K562 (cell line): Measurements from ENCODE around the gene ZNF862. TPM values are rescaled to one million over a fixed set of nuclear protein-coding genes. Genes with fewer than 3 reads are reported as not detected.
A peak's percentile ranks its signal among the peaks of the same experiment; 100 is the strongest.
"Not testable (repeated sequence)": the region's sequence is repeated elsewhere in the genome, so short reads cannot be mapped to it uniquely, and the experiment has no call there.

ENCODE experiments used
- ATAC-seq: fragments of 200-7000 bp; cut with Tn5 transposase; 3 replicates; pipeline ENCODE4 v1.9.1; 2020; ENCODE audit warnings: moderate library complexity
- BruUV-seq: library from RNA; stranded (reverse); fragments of 400-500 nt; replicated peaks from 2 replicates; lab custom pipeline; 2021; lab: Mats Ljungman, UMichigan
- CTCF ChIA-PET: fragments of 300-600 bp; formaldehyde crosslinking; extraction: SDS; loops from one replicate; lab custom pipeline; 2021; ENCODE audit warnings: low intra/inter-chr PET ratio; lab: Yijun Ruan, JAX
- POLR2A ChIA-PET: fragments of 300-600, 350-650 bp; sonication (Branson Sonifier 250); formaldehyde crosslinking; extraction: SDS; loops from one replicate; lab custom pipeline; 2021; ENCODE audit warnings: antibody characterized with exemption, inconsistent platforms; lab: Yijun Ruan, JAX
- DNase-seq, 4 experiments: peaks; one replicate each; pipeline versions ENCODE4 v3.0.0 to v3.0.0-alpha.2; 2011 to 2018; ENCODE audit warnings: low spot score in 3 of 4, mixed read lengths in 3 of 4; ENCODE audit errors: extremely low read depth in 1 of 4
- FAIRE-seq: peaks from 2 replicates; lab custom pipeline; 2011; peaks lifted over from hg19 to GRCh38; lab: Jason Lieb, UNC
- H2AFZ ChIP-seq: 2 replicates; pipeline ENCODE4 v1.6.0; 2011; ENCODE audit warnings: low read depth, low read length, control low read depth, inconsistent platforms
- H3K27ac ChIP-seq: fragments of 200-600 bp; 3 replicates; pipeline ENCODE4 v1.8.0; 2011; ENCODE audit warnings: low read depth, mild to moderate bottlenecking, control low read depth, inconsistent platforms, low read length, moderate library complexity, mixed read lengths; ENCODE audit errors: extremely low read depth
- H3K27me3 ChIP-seq, 2 experiments: fragments of 300-600 bp in 1 of 2; 2 replicates in 1 of 2; 3 replicates in 1 of 2; pipeline versions ENCODE4 v1.6.0 to v1.8.0; 2011; ENCODE audit warnings: inconsistent platforms in 2 of 2, low read length in 2 of 2, mild to moderate bottlenecking in 1 of 2, mixed read lengths in 1 of 2, moderate library complexity in 1 of 2; ENCODE audit not compliant: control insufficient read depth in 2 of 2, insufficient read depth in 2 of 2
- H3K36me3 ChIP-seq: fragments of 300-600 bp; 3 replicates; pipeline ENCODE4 v1.8.0; 2011; ENCODE audit warnings: mild to moderate bottlenecking, low read length, inconsistent platforms; ENCODE audit not compliant: control insufficient read depth, insufficient read depth
- H3K4me1 ChIP-seq, 2 experiments: fragments of 200-600 bp in 1 of 2; replicated peaks in 1 of 2; 2 replicates in 1 of 2; 3 replicates in 1 of 2; pipeline versions ENCODE4 v1.5.1 to v1.8.0; 2011; ENCODE audit warnings: inconsistent platforms in 2 of 2, low read length in 2 of 2, mild to moderate bottlenecking in 1 of 2, mixed read lengths in 1 of 2, moderate library complexity in 1 of 2; ENCODE audit not compliant: control insufficient read depth in 2 of 2, insufficient read depth in 2 of 2
- H3K4me2 ChIP-seq: 2 replicates; pipeline ENCODE4 v1.6.1; 2011; ENCODE audit warnings: low read length, control low read depth, inconsistent platforms, mixed read lengths; ENCODE audit not compliant: insufficient read depth
- H3K4me3 ChIP-seq: fragments of 200-600 bp; sonication (generic), shearing (Covaris generic); 2 replicates; pipeline ENCODE4 v1.5.1; 2016; ENCODE audit warnings: control low read depth, inconsistent platforms
- H3K79me2 ChIP-seq: fragments of 200-600 bp; 3 replicates; pipeline ENCODE4 v1.8.0; 2011; ENCODE audit warnings: low read length, inconsistent platforms; ENCODE audit not compliant: control insufficient read depth, insufficient read depth
- H3K9ac ChIP-seq, 2 experiments: 2 replicates each; pipeline versions ENCODE4 v1.6.0 to v1.6.1; 2011; ENCODE audit warnings: low read depth in 2 of 2, low read length in 2 of 2, control low read depth in 1 of 2, inconsistent platforms in 1 of 2, mild to moderate bottlenecking in 1 of 2, mixed read lengths in 1 of 2; ENCODE audit not compliant: insufficient read depth in 1 of 2
- H3K9me1 ChIP-seq: one replicate; pipeline ENCODE4 v1.6.0; 2011; ENCODE audit warnings: inconsistent platforms, mild to moderate bottlenecking, low read length, moderate library complexity; ENCODE audit not compliant: control insufficient read depth, insufficient read depth
- H3K9me3 ChIP-seq: replicated peaks from 2 replicates; pipeline ENCODE4 v1.5.1; 2011; ENCODE audit warnings: low read depth, low read length, inconsistent platforms; ENCODE audit not compliant: control insufficient read depth, insufficient read depth
- H4K20me1 ChIP-seq: replicated peaks from 2 replicates; pipeline ENCODE4 v1.6.1; 2011; ENCODE audit warnings: low read length, inconsistent platforms, mixed read lengths; ENCODE audit not compliant: control insufficient read depth, insufficient read depth
- MAFK ChIP-seq: IDR thresholded peaks from 2 replicates; pipeline ENCODE4 v1.6.1; 2011; ENCODE audit warnings: low read length, improper control_type of control experiment
- ZNF316 ChIP-seq: fragments of 450-650 bp; IDR thresholded peaks from 2 replicates; pipeline ENCODE4 v1.6.1; 2016
- WGBS: fragments of 100-300 bp; shearing (Covaris generic); methylation state at CpG from one replicate; pipeline ENCODE4 v1.1.6; 2016; ENCODE audit warnings: low coverage, mixed read lengths; ENCODE audit not compliant: insufficient coverage; ENCODE audit errors: missing lambda C conversion rate; 5-methylcytosine and 5-hydroxymethylcytosine counted together
- in situ Hi-C: fragments of 300-500 bp; cut with MboI; formaldehyde crosslinking; loops from 4 replicates; pipeline ENCODE4 v1.15.0; 2018; ENCODE audit warnings: inconsistent platforms, mixed read lengths
- intact Hi-C: fragments of 100-400 bp; cut with micrococcal nuclease; formaldehyde crosslinking; loops from 2 replicates; pipeline ENCODE4 v1.14.2; 2022
- polyA plus RNA-seq, 8 experiments: library from polyadenylated mRNA; depleted of rRNA in 4 of 8; stranded (reverse) in 5 of 8; unstranded in 3 of 8; fragments of >200 nt; fragmentation: Nextera tagmentation in 2 of 8; fragmentation: Illumina TruSeq in 1 of 8; extraction: Ambion mirVana in 2 of 8; extraction: Trizol in 1 of 8; gene quantifications; 2 replicates each; pipeline versions ENCODE4 v1.2.1 to v1.2.3, GENCODE V29; 2011 to 2014; ENCODE audit warnings: inconsistent platforms in 1 of 8, missing spikeins in 1 of 8
- total RNA-seq, 7 experiments: library from RNA; depleted of rRNA in 6 of 7; stranded (reverse); fragments of >200 nt in 6 of 7; fragmentation: Illumina TruSeq in 2 of 7; extraction: Trizol in 2 of 7; gene quantifications; 2 replicates each; pipeline versions ENCODE4 v1.2.1 to v1.2.3, GENCODE V29; 2011 to 2021; ENCODE audit warnings: low replicate concordance in 1 of 7

ZNF862 gene
- total and polyA plus RNA-seq, 9 of the 15 experiments (the other 6 are each of a cell fraction or from before 2014, with no cell fraction given) = 1.1 to 3.9 (median 2.6) TPM

- in situ Hi-C loops, BruUV-seq, H2AFZ ChIP-seq, H3K79me2 ChIP-seq, DNase-seq, H4K20me1 ChIP-seq, H3K9me1 ChIP-seq, H3K27ac ChIP-seq, H3K4me3 ChIP-seq, H3K36me3 ChIP-seq, H3K4me1 ChIP-seq, H3K4me2 ChIP-seq, intact Hi-C loops: not testable (repeated sequence)
- peak; percentile 71 for ATAC-seq
- TF ChIP-seq ZNF316 (0 out of 2 replicates have a peak, but pooled peaks have one; percentile 21), MAFK (0 out of 2 replicates have a peak, but pooled peaks have one; percentile 16)
- TF ChIP-seq, all 486 proteins: peak for 2; not testable (repeated sequence) for 484
- H3K27me3 ChIP-seq, H3K9ac ChIP-seq, POLR2A ChIA-PET, FAIRE-seq, H3K9me3 ChIP-seq, CTCF ChIA-PET: not testable (repeated sequence)
- 0% methylated on average over 4 of the region's 6 CpGs for WGBS
Observed at GRCh38 chr7:149907776-149908376, 69.7 kb downstream of the ZNF862 start.

- H2AFZ ChIP-seq, H3K36me3 ChIP-seq, H3K4me3 ChIP-seq, in situ Hi-C loops, CTCF ChIA-PET, H3K4me1 ChIP-seq, H3K27me3 ChIP-seq, ATAC-seq, FAIRE-seq, H3K9ac ChIP-seq, H3K79me2 ChIP-seq, intact Hi-C loops, H3K27ac ChIP-seq, BruUV-seq, POLR2A ChIA-PET, H3K9me1 ChIP-seq, H3K4me2 ChIP-seq, DNase-seq, H3K9me3 ChIP-seq, H4K20me1 ChIP-seq: not testable (repeated sequence)
- 21% methylated on average over 7 of the region's 9 CpGs for WGBS
Observed at GRCh38 chr7:149910219-149910618, 72.0 kb downstream of the ZNF862 start.

- intact Hi-C loops, H3K9me3 ChIP-seq, H3K27ac ChIP-seq, H3K27me3 ChIP-seq, BruUV-seq, H3K79me2 ChIP-seq, H3K4me1 ChIP-seq, H3K4me2 ChIP-seq, H3K36me3 ChIP-seq, POLR2A ChIA-PET, H3K4me3 ChIP-seq, H3K9ac ChIP-seq, DNase-seq, H3K9me1 ChIP-seq, CTCF ChIA-PET, in situ Hi-C loops, H2AFZ ChIP-seq, FAIRE-seq, H4K20me1 ChIP-seq: not testable (repeated sequence)
- peak; percentile 39; the same call in 1 of the 3 replicates for ATAC-seq
- 10% methylated on average over 1 of the region's 4 CpGs for WGBS
Observed at GRCh38 chr7:149912126-149912525, 74.0 kb downstream of the ZNF862 start.
